ENCODE data around the gene OTOA. TPM values are rescaled to one million over a fixed set of nuclear protein-coding genes. Genes with fewer than 3 reads are reported as not detected.

OTOA gene
- total RNA-seq, 1 donor from 2014 or later, result not detected

DNA sequence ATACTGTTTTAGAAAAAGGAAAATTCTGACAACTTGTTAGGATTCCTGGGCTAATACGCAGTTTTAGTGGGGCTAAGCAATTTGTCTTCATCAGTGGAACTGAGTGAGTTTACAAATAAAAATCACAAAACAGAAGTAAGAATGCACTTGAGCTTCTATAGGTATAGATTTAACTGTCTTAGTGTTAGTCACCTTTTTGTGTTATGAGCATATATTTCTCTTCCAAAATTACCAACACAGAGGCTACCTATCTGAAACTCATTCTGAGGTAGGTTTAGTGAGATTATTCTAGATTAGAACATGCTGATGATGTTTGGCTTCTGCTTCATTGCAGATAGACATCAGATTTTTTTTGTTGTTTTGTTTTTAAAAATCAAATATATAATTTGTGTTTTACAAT lies 41.2 kb upstream of the OTOA start:
- Histone ChIP-seq H3K4me3 (no peak overlapping the region), H3K4me1 (no peaks in the 10 kb centered on the region), H3K27ac (no peak overlapping the region), H3K79me2 (ENCODE audit: low read depth) (peaks cover 15% of the 10 kb centered on the region), H2AFZ (replicated peaks) (no peak overlapping the region), H3F3A (ENCODE audit: low read depth) (no peaks in the 10 kb centered on the region), H3K9ac (no peak overlapping the region), H3K27me3 (no peaks in the 10 kb centered on the region), H3K4me2 (no peak overlapping the region), H3K9me3 (ENCODE audit: low read depth) (no peaks in the 10 kb centered on the region), H3K36me3 (peaks cover 12% of the 10 kb centered on the region), H4K20me1 (ENCODE audit: low read depth) (peaks cover 3% of the 10 kb centered on the region)
- no peak for DNase-seq (ENCODE audit: low spot score)
- peaks cover 29% of the 10 kb centered on the region for H3K36me3 Mint-ChIP-seq
- no peak overlapping the region for H3K27ac Mint-ChIP-seq
- peaks cover 2% of the 10 kb centered on the region for H3K4me1 Mint-ChIP-seq
- no peaks in the 10 kb centered on the region for H3K9me3 Mint-ChIP-seq
- H3K4me3 Mint-ChIP-seq, result no peak overlapping the region
- no peaks in the 10 kb centered on the region for H3K27me3 Mint-ChIP-seq (ENCODE audit: insufficient read depth, low read depth)
- TF ChIP-seq EZH2phosphoT487 (IDR thresholded peaks at IDR 0.05) (no peak), EZH2 (IDR thresholded peaks at IDR 0.05) (no peak)
- TF ChIP-seq, protein P1, sequence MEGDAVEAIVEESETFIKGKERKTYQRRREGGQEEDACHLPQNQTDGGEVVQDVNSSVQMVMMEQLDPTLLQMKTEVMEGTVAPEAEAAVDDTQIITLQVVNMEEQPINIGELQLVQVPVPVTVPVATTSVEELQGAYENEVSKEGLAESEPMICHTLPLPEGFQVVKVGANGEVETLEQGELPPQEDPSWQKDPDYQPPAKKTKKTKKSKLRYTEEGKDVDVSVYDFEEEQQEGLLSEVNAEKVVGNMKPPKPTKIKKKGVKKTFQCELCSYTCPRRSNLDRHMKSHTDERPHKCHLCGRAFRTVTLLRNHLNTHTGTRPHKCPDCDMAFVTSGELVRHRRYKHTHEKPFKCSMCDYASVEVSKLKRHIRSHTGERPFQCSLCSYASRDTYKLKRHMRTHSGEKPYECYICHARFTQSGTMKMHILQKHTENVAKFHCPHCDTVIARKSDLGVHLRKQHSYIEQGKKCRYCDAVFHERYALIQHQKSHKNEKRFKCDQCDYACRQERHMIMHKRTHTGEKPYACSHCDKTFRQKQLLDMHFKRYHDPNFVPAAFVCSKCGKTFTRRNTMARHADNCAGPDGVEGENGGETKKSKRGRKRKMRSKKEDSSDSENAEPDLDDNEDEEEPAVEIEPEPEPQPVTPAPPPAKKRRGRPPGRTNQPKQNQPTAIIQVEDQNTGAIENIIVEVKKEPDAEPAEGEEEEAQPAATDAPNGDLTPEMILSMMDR (IDR thresholded peaks at IDR 0.05), result no peak

DNA sequence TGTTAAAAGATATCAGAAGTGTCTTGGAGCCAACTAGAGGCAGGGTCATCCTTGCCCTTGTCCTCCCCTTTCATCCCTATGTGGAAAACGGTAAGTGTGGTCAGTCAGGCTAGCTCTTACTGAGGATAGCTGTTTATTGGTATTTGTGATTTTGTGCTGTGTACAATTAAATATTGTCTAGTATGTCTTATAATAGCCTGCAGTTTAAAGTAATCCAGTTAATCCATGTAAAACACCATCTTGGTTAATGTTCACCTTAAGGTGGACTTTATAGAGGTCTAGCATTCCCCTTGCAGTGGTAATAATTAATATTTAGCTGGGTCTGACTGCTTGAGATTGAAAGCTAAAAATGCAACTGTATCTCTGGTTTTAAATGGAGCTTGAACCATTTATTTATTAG lies 38.7 kb upstream of the OTOA start:
- Mint-ChIP-seq H3K4me1 (peaks cover 2% of the 10 kb centered on the region), H3K27me3 (ENCODE audit: insufficient read depth, low read depth) (peaks cover 2% of the 10 kb centered on the region), H3K9me3 (peaks cover 4% of the 10 kb centered on the region), H3K36me3 (peaks cover 49% of the 10 kb centered on the region), H3K27ac (no peak overlapping the region), H3K4me3 (no peak overlapping the region)
- DNase-seq (ENCODE audit: low spot score), result no peak
- Histone ChIP-seq H3K4me3 (no peak overlapping the region), H3K79me2 (ENCODE audit: low read depth) (peaks cover 6% of the 10 kb centered on the region), H3K9me3 (ENCODE audit: low read depth) (no peaks in the 10 kb centered on the region), H3K4me1 (no peaks in the 10 kb centered on the region), H3K4me2 (no peak overlapping the region), H3K27me3 (no peaks in the 10 kb centered on the region), H2AFZ (replicated peaks) (no peak overlapping the region), H3K9ac (no peak overlapping the region), H3F3A (ENCODE audit: low read depth) (no peaks in the 10 kb centered on the region), H4K20me1 (ENCODE audit: low read depth) (peaks cover 3% of the 10 kb centered on the region), H3K27ac (no peak overlapping the region), H3K36me3 (peaks cover 18% of the 10 kb centered on the region)
- TF ChIP-seq EZH2phosphoT487 (IDR thresholded peaks at IDR 0.05) (no peak), EZH2 (IDR thresholded peaks at IDR 0.05) (no peak)
- TF ChIP-seq, protein P1 (IDR thresholded peaks at IDR 0.05), result no peak

DNA sequence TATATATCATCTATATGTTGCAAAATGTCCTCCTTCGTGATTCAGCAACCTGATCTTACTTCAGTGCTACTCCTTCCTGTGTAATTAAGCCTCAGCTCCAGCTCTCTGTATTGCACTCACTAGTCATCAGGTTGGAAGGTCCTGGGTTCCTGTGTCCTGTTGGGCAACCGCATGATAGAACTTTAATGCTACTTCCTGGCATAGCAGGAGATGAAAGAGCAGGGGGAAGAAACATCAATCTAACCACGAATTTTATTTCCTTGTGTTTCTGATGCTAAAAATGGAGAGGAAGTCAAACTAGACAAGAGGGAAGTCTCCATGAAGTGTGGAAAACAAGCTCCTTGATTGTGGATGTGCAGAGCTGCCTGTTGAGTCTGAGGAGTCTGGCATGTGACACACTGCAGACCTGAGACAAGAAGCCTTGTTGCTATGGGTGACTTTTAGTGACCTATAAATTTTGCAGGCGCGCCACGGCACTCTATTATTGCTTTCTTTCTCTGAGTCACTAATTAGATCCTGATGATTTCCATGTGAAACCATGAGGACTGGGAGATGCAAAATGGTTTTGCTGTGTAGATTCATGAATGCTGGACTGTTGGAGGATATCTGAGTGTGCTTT lies 37.0 kb upstream of the OTOA start:
- peaks cover 2% of the 10 kb centered on the region for H3K27me3 Mint-ChIP-seq (ENCODE audit: insufficient read depth, low read depth)
- no peak overlapping the region for H3K9ac ChIP-seq
- no peaks in the 10 kb centered on the region for H3F3A ChIP-seq (ENCODE audit: low read depth)
- H3K36me3 ChIP-seq, result peaks cover 18% of the 10 kb centered on the region
- TF ChIP-seq EZH2phosphoT487 (IDR thresholded peaks at IDR 0.05) (no peak), EZH2 (IDR thresholded peaks at IDR 0.05) (no peak)
- TF ChIP-seq, protein P1 (IDR thresholded peaks at IDR 0.05), result no peak
- no peaks in the 10 kb centered on the region for H3K79me2 ChIP-seq (ENCODE audit: low read depth)
- no peak overlapping the region for H2AFZ ChIP-seq (replicated peaks)
- H3K4me1 Mint-ChIP-seq, result peaks cover 2% of the 10 kb centered on the region
- H3K27me3 ChIP-seq, result no peaks in the 10 kb centered on the region
- no peak overlapping the region for H3K27ac Mint-ChIP-seq
- no peaks in the 10 kb centered on the region for H3K9me3 ChIP-seq (ENCODE audit: low read depth)
- peaks cover 4% of the 10 kb centered on the region for H3K9me3 Mint-ChIP-seq
- H4K20me1 ChIP-seq (ENCODE audit: low read depth), result no peaks in the 10 kb centered on the region
- H3K4me3 ChIP-seq, result no peak overlapping the region
- H3K4me1 ChIP-seq, result no peaks in the 10 kb centered on the region
- peaks cover 49% of the 10 kb centered on the region for H3K36me3 Mint-ChIP-seq
- DNase-seq (ENCODE audit: low spot score), result no peak
- H3K27ac ChIP-seq, result no peak overlapping the region
- no peak overlapping the region for H3K4me3 Mint-ChIP-seq
- no peak overlapping the region for H3K4me2 ChIP-seq
